CD4-positive, alpha-beta T cell treated with Interferon alpha-2 for 1 hour (primary cell): ENCODE results near the gene TMA7B.

Source experiments
- DNase-seq, 2 donors: peaks; one replicate each; pipeline ENCODE4 v3.0.0-alpha.2; 2020 to 2022

Gene TMA7B

DNA sequence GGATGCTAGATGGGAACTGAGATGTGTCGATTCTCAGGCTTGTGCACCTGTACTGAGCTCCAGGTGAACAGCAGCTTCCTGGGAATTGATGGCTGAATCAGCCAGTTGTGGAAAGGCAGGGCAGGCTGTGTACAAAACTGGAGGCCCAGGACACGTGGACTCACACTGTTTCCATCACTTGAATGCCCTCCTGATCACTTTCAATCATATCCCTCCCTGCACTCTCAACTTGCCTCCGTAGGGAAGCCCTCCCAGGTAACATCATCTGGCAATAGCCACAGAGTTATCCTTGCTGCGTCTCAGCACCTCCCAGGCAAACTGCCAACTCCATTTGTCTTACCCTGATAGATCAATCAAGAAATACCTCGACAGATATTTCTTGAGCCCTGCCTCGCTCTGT lies 44.6 kb downstream of the TMA7B start:
- DNase-seq, result no peak

GRCh38 chr22:40006641-40007040 lies 46.4 kb downstream of the TMA7B start:
- no peak for DNase-seq

DNA sequence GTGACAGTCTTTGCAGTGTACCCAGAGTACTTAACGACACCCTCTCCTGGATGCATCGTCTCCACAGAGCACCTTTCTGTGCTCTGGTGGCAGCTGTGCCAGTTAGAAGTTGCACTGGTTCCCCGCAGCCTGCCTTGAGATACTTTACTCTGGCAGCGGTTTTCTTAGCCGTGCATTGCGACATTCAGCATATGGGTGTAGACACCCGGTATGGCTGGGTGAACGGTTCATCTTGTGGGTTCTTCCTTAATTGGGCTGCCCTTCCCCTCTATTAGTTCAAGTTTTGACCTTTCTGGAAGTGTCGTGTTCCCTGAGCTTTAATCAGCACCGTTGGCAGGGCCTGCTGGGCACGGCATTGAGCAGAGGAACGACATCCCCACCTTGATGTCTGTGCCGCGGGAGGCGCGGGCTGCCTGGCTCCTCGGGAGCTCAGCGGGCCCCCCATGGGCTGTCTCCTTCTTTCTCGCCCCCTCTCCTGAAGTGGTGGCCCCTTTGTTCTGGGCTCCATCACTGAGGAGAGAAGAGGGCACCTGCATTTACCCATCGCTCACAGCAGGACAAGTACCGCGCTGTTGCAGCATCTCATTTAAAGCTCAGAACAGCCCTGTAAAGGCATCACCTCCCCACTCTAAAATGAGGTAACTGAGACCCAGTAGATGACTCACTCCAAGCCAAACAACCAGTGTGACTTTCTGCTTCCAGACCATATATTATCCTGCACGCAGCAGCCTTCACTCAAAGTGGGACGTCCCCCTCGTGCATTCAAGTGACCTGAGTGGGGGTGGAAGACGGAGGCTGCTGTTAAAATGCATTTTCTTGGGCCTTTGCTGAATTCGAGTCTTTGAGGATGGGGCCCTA lies 47.9 kb downstream of the TMA7B start:
- DNase-seq, result peak in 1 of 2 donors; percentile 36

DNA sequence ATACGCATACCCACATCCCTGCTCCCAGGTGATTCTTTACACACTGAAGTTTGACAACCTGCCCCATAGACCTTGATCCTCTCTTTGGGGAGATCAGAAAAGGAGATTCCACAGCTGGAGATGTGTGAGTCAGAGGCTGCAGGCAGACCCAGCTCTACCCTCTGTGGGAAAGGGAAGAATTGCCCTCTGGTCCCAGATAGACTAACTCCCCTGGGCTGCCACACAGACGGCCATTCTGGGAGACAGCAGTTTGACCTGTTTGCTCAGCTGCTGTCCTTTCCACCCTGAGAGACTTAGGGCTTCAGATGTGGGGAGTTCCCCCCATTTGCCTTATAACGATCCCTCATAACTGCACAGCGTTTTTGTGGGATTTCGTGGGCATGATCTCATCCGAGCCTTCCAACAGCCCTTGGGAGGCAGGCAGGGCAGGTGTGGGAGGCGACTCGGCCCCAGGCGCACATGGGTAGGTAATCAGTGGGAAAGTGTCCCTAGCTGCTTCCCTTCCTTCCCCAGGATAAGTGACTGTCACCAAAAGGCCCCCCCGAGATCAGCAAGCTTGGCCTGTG lies 48.6 kb downstream of the TMA7B start:
- no peak for DNase-seq

DNA sequence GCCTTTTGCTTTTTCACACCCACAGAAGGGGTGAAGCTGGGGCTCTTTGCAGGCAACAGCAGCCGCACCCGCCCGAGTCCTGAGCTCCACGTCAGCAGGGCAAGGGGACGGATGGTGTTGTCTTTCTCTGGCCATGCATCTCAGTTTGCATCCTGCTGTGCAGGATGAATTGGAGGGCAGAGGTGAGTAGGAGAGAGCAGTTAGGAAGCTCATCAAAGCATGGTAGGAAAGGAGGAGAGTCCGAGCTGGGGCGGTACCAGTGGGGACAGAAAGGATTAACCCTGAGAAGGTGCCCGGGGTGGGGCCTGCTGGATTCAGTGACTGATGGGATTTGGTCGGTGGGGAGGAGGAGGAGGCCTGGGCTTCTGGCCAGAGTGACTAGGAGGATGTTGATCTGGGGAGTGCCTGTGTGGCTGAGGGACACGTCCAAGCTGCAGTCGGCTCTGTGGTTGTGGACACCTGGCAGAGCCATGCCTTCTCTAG lies 49.1 kb downstream of the TMA7B start:
- no peak for DNase-seq

GRCh38 chr22:40009951-40010671 lies 49.9 kb downstream of the TMA7B start:
- peak; percentile 22 to 29 for DNase-seq

- no peak for DNase-seq
Measured at GRCh38 chr22:40010746-40011145, 50.5 kb downstream of the TMA7B start.
